Suppressor macrophage treated with lipopolysaccharide for 4 hours (primary cell): ENCODE measurements around the gene CD58.

Experiments
- DNase-seq: peaks from one replicate; pipeline ENCODE4 v3.0.0-alpha.2; 2020

The CD58 gene

GRCh38 chr1:116508085-116508983 is 62.5 kb downstream of the CD58 start:
- DNase-seq, result peak; percentile 41

- DNase-seq, result peak; percentile 57
These were observed 63.2 kb downstream of the CD58 start for GRCh38 chr1:116507631-116508030.

- no peak for DNase-seq
These were observed 64.5 kb downstream of the CD58 start for GRCh38 chr1:116506132-116507004.

GRCh38 chr1:116504308-116505156 is 66.3 kb downstream of the CD58 start:
- DNase-seq, result peak; percentile 98

- DNase-seq, result peak; percentile 79
These were observed 67.1 kb downstream of the CD58 start for GRCh38 chr1:116503546-116504307.

GRCh38 chr1:116502671-116503314 is 68.0 kb downstream of the CD58 start:
- no peak for DNase-seq

GRCh38 chr1:116501870-116502244 is 69.0 kb downstream of the CD58 start:
- DNase-seq, result no peak

GRCh38 chr1:116501125-116501869 is 69.5 kb downstream of the CD58 start:
- DNase-seq, result no peak

- peak; percentile 72 for DNase-seq
These were observed 71.8 kb downstream of the CD58 start for GRCh38 chr1:116498789-116499628.

GRCh38 chr1:116497656-116498055 is 73.2 kb downstream of the CD58 start:
- peak; percentile 93 for DNase-seq

- DNase-seq, result no peak
These were observed 73.9 kb downstream of the CD58 start for GRCh38 chr1:116496898-116497297.

- DNase-seq, result peak; percentile 52
These were observed 74.4 kb downstream of the CD58 start for GRCh38 chr1:116496380-116496779.

GRCh38 chr1:116495535-116495934 is 75.3 kb downstream of the CD58 start:
- DNase-seq, result no peak

- DNase-seq, result no peak
These were observed 76.1 kb downstream of the CD58 start for GRCh38 chr1:116494745-116495144.

- no peak for DNase-seq
These were observed 76.5 kb downstream of the CD58 start for GRCh38 chr1:116494353-116494692.

GRCh38 chr1:116493484-116494352 is 77.1 kb downstream of the CD58 start:
- DNase-seq, result no peak

- no peak for DNase-seq
These were observed 77.8 kb downstream of the CD58 start for GRCh38 chr1:116493036-116493435.

GRCh38 chr1:116492358-116492811 is 78.4 kb downstream of the CD58 start:
- DNase-seq, result no peak
